HFF-Myc (cell line): ENCODE measurements around the gene NRAP.

Source experiments
- DNase-seq: peaks from one replicate; pipeline ENCODE4 v3.0.0-alpha.2; 2011; ENCODE audit warnings: low read depth; ENCODE audit errors: extremely low read depth
- H3K4me3 ChIP-seq: replicated peaks from 2 replicates; pipeline ENCODE4 v1.5.1; 2011; ENCODE audit warnings: low read depth, mild to moderate bottlenecking, control low read depth, low read length
- TF ChIP-seq, protein P1 (sequence below): IDR thresholded peaks from 2 replicates; pipeline ENCODE4 v1.5.1; 2012; ENCODE audit warnings: mild to moderate bottlenecking, low read depth, low read length, control low read depth; ENCODE audit errors: missing control alignments

Gene NRAP

DNA sequence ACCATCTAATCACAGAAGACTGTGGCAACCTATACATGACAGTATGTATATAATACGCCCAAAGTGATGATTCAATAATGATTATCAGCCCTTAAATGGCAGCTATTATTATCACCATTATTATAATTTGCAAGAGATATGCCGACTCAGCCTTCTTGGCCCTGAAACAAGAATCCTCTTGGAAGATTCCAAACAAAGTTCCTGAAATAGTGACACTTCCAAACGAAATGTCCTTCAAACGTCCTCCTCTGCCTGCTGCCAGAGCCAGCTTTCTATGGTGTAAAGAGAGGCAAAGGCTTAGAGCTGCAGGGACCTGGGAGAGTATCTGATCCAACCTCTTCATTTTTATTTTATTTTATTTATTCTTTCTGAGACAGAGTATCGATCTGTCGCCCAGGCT lies 36.0 kb downstream of the NRAP start:
- no peak for DNase-seq
- no peak overlapping the region for H3K4me3 ChIP-seq
- TF ChIP-seq, protein P1, sequence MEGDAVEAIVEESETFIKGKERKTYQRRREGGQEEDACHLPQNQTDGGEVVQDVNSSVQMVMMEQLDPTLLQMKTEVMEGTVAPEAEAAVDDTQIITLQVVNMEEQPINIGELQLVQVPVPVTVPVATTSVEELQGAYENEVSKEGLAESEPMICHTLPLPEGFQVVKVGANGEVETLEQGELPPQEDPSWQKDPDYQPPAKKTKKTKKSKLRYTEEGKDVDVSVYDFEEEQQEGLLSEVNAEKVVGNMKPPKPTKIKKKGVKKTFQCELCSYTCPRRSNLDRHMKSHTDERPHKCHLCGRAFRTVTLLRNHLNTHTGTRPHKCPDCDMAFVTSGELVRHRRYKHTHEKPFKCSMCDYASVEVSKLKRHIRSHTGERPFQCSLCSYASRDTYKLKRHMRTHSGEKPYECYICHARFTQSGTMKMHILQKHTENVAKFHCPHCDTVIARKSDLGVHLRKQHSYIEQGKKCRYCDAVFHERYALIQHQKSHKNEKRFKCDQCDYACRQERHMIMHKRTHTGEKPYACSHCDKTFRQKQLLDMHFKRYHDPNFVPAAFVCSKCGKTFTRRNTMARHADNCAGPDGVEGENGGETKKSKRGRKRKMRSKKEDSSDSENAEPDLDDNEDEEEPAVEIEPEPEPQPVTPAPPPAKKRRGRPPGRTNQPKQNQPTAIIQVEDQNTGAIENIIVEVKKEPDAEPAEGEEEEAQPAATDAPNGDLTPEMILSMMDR: no peak

DNA sequence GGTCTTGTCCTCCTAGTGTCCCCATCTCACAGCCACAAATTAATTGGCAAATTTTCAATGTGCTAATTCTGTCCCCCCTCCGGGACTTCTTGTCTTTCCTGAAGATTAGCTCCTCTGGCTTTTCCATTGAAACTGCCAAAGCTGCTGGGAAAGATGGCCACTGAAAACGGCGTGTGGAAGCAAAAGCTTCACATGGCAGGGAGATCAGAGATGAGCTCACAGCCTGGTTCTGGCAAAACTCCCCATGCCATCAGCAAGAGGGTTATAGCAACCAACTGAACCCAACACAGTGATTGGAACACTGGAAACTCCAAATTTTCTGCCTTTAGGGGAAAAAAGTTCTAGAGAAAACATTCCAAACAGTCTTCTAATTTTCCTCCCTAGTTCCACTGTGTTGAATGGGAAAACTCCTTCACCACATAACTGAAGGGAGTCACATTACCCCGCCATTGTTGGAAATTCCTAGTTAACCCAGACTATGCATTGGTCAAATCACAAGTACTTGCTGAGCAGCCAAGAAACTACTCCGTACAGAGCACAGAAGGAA lies 37.0 kb downstream of the NRAP start:
- no peak for DNase-seq
- no peak overlapping the region for H3K4me3 ChIP-seq
- TF ChIP-seq, protein P1: no peak

DNA sequence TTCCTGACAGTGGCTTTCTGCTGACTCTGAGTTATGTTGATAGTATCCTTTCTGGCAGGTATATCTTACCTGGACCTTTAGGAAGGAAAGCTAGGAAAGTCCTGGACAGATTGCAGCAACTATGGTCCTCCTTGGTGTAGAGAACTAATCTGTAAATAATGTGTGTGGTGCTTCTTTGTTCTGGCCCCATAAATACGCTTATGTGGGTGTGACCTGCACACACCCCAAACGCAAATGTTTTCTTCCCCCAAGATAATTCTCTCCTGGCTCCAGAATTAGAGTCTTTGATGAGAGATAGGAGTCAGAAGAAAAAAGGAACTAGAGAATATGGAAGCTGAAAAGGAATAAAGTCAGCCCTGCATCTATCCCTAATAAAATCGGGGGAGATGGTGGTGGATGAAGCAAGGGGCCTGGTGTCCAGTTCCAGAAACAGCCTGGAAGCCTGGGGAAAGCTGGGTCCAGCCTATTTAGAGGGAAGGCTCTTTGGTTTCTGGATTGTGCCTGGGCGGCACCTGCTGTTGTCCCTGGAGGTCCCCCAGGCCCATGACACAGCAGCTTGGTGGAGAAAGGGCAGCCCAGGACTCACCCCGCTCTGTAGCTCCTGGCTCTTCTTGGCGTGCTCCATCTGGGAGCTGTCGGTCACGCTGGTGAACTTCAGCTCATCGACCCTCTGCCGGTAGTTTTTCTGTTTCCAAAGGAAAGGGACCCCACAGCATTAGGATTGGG lies 38.2 kb downstream of the NRAP start:
- DNase-seq: no peak
- TF ChIP-seq, protein P1: no peak
- H3K4me3 ChIP-seq: no peak overlapping the region

DNA sequence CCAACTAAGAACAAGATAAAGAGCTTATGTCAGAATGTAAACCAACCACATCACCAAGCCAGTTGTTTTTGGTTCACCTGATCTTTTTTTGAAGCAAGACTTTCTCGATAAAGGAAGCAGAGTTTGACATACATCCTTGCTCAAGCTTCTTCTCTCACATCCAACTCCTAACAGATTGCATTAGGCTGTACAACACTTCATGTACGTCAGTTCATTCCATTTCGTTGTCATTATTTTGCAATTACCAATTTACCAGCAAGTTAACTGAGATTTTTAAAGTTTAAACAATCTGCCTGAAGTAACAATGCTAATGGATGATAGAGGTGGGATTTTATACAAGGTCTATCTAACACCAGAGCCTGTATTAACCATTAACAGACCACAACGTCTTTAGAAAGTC lies 41.0 kb downstream of the NRAP start:
- TF ChIP-seq, protein P1: no peak
- H3K4me3 ChIP-seq: no peak overlapping the region
- DNase-seq: no peak

DNA sequence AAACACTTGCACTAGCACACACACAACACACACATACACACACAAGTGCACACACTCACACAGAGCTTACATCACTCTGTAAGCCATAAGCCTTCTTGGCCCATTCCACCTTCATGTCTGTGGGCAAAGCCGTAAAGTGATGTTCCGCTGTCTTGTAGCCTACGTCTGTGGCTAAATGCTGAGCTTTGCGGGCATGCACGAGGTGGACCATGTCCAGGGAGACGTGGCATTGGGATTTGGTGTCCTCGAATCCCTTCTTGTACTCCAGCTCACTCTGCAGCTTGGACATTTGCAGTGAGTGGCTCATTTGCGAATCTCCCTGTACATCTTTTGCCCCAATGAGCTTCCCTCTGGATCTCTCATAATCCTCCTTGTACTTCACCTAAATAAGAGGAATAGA lies 42.0 kb downstream of the NRAP start:
- TF ChIP-seq, protein P1: no peak
- DNase-seq: no peak
- H3K4me3 ChIP-seq: no peak overlapping the region

DNA sequence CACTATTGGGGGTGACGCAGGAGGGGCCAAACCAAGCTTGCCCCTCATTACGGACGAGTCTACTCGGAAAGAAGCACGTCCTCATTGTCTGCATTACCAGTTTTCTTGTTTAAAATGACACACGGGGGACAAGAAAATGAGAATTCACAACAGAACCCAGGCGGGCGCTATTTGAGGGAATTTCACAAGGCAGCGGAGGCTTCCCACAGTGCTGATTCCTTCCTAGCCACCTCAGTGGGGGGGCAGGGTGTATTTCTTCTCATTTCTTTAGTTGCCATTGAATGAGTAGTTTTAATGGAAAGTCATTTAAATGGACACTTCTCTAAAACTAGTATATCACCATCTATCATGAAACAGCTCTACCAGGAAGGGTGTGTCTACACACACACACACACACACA lies 42.9 kb downstream of the NRAP start:
- H3K4me3 ChIP-seq: no peak overlapping the region
- DNase-seq: no peak
- TF ChIP-seq, protein P1: no peak

DNA sequence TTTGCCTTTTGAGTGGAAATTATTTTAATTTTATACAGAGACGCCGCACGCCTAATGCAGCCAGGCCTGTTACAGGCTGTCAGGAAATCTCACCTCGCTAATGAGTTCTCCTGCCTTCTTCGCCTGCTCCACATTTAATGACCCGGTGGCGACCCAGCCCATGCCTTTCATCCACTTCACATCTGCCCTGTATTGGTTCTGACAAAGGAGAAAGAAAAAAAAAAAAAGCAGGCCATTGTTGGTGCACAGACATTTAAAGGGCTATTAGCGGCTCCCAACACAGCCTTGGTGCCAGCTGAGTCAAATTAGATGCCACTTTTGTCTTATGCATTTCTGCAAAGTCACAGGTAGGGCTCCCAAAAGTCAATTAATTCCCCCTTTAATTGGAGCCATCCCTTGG lies 43.3 kb downstream of the NRAP start:
- DNase-seq: no peak
- TF ChIP-seq, protein P1: no peak
- H3K4me3 ChIP-seq: no peak overlapping the region
